ENCODE measurements around the gene PDGFRB.
"Not testable (repeated sequence)": the region's sequence is repeated elsewhere in the genome, so short reads cannot be mapped to it uniquely, and the experiment has no call there.

PDGFRB gene

GRCh38 chr5:150114102-150114641, 41.5 kb downstream of the PDGFRB start:
- no peak for DNase-seq (ENCODE audit: low read depth)

GRCh38 chr5:150113047-150113744, 42.4 kb downstream of the PDGFRB start:
- no peak for DNase-seq (ENCODE audit: low read depth)

GRCh38 chr5:150112201-150113046, 43.2 kb downstream of the PDGFRB start:
- DNase-seq (ENCODE audit: low read depth) = no peak

- DNase-seq (ENCODE audit: low read depth) = no peak
These were observed 44.5 kb downstream of the PDGFRB start for GRCh38 chr5:150111122-150111521.

GRCh38 chr5:150109921-150110320, 45.7 kb downstream of the PDGFRB start:
- DNase-seq (ENCODE audit: low read depth) = no peak

- no peak for DNase-seq (ENCODE audit: low read depth)
These were observed 46.7 kb downstream of the PDGFRB start for GRCh38 chr5:150108711-150109514.

- no peak for DNase-seq (ENCODE audit: low read depth)
These were observed 47.7 kb downstream of the PDGFRB start for GRCh38 chr5:150107909-150108447.

- DNase-seq (ENCODE audit: low read depth) = no peak
These were observed 48.8 kb downstream of the PDGFRB start for GRCh38 chr5:150106674-150107426.

GRCh38 chr5:150105928-150106615, 49.6 kb downstream of the PDGFRB start:
- DNase-seq (ENCODE audit: low read depth) = no peak

GRCh38 chr5:150104550-150104870, 51.1 kb downstream of the PDGFRB start:
- no peak for DNase-seq (ENCODE audit: low read depth)

GRCh38 chr5:150103678-150104549, 51.7 kb downstream of the PDGFRB start:
- no peak for DNase-seq (ENCODE audit: low read depth)

GRCh38 chr5:150101023-150101422, 54.6 kb downstream of the PDGFRB start:
- DNase-seq (ENCODE audit: low read depth) = no peak

GRCh38 chr5:150097152-150097551, 58.5 kb downstream of the PDGFRB start:
- DNase-seq (ENCODE audit: low read depth) = no peak

- no peak for DNase-seq (ENCODE audit: low read depth)
These were observed 63.4 kb downstream of the PDGFRB start for GRCh38 chr5:150092159-150092787.

- DNase-seq (ENCODE audit: low read depth) = no peak
These were observed 69.5 kb downstream of the PDGFRB start, which contains the start of gene CSF1R for GRCh38 chr5:150085950-150086715. TSS of gene CSF1R (minus strand) at chr5:150086554. CDS start at chr5:150086427, 127 bp downstream.

GRCh38 chr5:150085191-150085912, 70.3 kb downstream of the PDGFRB start:
- DNase-seq (ENCODE audit: low read depth) = no peak

GRCh38 chr5:150084754-150085153, 70.9 kb downstream of the PDGFRB start:
- not testable (repeated sequence) for DNase-seq (ENCODE audit: low read depth)

GRCh38 chr5:150082889-150083288, 72.8 kb downstream of the PDGFRB start:
- no peak for DNase-seq (ENCODE audit: low read depth)

Measured in HS-5 (cell line).